Islet of Langerhans (tissue), 1 donor: ENCODE results near the gene MFSD11.
"Not testable (repeated sequence)": the region's sequence is repeated elsewhere in the genome, so short reads cannot be mapped to it uniquely, and the experiment has no call there.

Experiments
- FAIRE-seq: peaks from one replicate; lab custom pipeline; 2011; peaks lifted over from hg19 to GRCh38; lab: Jason Lieb, UNC

The MFSD11 gene

DNA sequence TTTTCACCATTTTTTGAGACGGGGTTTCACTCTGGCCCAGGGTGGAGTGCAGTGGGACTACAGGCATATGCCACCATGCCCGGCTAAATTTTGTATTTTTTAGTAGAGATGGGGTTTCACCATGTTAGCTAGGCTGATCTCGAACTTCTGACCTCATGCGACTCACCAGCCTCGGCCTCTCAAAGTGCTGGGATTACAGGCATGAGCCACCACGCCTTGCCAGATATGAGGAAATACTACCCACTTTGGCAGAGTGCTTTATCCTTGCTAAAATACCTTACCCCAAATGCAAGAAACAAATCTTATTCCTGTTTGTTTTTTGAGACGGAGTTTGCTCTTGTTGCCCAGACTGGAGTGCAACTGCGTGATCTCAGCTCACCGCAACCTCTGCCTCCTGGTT lies 67.4 kb downstream of the MFSD11 start:
- FAIRE-seq, result no peak

- not testable (repeated sequence) for FAIRE-seq
Observed at GRCh38 chr17:76806151-76806550, 68.2 kb downstream of the MFSD11 start.

DNA sequence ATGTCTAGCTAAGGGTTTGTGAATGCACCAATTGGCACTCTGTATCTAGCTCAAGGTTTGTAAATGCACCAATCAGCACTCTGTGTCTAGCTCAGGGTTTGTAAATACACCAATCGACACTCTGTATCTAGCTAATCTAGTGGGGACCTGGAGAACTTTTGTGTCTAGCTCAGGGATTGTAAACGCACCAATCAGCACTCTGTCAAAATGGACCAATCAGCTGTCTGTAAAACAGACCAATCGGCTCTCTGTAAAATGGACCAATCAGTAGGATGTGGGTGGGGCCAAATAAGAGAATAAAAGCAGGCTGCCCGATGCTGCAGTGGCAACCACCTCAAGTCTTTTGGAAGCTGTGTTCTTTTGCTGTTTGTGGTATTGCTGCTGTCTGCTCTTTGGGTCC lies 68.8 kb downstream of the MFSD11 start:
- not testable (repeated sequence) for FAIRE-seq

GRCh38 chr17:76808326-76808725 lies 70.4 kb downstream of the MFSD11 start:
- no peak for FAIRE-seq

DNA sequence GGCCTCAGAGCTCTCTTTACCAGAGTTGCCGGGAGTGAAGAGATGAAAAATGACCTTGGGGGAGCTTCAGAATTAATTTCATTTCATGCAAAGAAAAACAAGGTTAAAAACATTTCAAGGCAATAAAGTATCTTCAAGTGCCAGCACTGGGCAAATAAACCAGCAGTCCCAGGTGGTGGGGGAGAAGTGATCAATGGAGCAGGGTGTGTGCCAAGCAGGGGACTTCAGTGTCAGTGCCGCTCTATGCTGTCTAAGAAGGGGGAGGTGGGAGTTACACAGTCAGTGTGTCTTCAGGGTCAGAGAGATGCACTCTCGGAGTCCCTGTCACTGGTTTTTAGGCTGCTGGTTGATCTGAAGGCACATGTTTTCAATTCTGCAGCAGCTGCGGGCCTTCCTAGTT lies 73.0 kb downstream of the MFSD11 start:
- FAIRE-seq, result no peak

DNA sequence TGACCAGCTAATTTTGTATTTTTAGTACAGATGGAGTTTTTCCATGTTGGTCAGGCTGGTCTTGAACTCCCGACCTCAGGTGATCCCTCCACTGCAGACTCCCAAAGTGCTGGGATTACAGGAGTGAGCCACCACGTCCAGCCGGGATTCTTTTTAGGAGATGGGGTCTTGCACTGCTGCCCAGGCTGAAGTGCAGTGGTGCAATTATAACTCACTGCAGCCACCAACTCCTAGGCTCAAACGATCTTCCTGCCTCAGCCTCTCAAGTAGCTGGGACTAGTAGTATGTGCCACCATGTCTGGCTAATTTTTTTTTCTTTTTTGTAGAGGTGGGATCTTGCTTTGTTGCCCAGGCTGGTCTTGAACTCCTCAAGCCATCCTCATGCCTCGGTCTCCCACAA lies 73.9 kb downstream of the MFSD11 start:
- no peak for FAIRE-seq

DNA sequence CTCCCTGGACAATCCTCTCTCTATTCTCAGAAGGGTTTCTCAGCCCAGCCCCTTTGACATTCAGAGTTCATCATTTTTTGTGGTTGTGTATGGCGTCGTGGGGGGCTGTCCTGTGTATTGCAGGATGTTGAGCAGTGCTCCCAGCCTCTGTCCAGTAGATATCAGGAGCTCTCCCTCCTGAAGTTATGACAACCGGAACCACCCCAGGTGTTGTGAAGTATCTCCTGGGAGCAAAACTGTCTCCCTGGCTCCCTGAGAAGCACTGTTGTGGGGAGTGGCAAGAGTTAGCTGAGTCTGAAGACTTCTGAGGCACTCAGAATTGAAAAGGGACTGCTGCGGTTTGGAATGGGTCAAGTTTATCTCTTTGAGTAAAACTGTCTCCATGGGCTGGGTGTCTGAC lies 74.3 kb downstream of the MFSD11 start:
- no peak for FAIRE-seq

DNA sequence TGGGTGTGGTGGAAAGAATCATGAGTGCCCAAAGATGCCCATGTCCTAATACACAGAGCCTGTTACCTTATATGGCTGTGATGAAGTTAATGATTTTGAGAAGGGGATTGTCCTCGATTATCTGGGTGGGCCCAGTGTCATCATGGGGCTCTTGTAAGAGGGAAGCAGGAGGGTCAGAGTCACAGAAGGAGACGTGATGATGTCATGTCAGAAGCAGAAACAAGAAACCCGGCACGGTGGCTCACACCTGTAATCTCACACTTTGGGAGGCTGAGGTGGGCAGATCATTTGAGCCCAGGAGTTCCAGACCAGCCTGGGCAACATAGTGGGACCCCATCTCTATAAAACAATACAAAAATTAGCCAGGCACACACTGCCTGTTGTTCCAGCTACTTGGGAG lies 75.0 kb downstream of the MFSD11 start:
- no peak for FAIRE-seq

DNA sequence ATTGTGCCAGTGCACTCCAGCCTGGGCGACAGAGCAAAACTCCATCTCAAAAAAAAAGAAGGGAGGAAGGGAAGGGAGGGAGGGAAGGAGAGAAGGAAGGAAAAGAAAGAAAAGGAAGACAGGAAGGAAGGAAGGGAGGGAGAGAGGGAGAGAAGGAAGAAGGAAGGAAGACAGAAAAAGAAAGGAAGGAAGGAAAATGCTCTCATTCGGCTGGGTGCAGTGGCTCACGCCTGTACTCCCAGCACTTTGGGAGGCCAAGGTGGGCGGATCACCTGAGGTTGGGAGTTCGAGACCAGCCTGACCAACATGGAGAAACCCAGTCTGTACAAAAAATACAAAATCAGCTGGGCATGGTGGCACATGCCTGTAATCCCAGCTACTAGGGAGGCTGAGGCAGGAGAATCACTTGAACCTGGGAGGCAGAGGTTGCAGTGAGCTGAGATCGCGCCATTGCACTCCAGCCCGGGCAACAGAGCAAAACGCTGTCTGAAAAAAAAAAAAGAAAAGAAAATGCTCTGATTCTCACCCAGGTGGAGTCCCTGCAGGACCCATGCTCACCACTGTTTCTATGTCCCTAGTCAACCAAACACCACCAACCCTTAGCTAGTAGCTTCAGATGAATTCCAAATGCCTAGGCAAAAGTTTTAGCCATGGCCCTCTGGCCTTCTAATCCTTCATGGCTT lies 78.1 kb downstream of the MFSD11 start:
- not testable (repeated sequence) for FAIRE-seq

- no peak for FAIRE-seq
Observed at GRCh38 chr17:76816590-76817135, 78.7 kb downstream of the MFSD11 start.

GRCh38 chr17:76820039-76820438 lies 82.1 kb downstream of the MFSD11 start:
- no peak for FAIRE-seq

DNA sequence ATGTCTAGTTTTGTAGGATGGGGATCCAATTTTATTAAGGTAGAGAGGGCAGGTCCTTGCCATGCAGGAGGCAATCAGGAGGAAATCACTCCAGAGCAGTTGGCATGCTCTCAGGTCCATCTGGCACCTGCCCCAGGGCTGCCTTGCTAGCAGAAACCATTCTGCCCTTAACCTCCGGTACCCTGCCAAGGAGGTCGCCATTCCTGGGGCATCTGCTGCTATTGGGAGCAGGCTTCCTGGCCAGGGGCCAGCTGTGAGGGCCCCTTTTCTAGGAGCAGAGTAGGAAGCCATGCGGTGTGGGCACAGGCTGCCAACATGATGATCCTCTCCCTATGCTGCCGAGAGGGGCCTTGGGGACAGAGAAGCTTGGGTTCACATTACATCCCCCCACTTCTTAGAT lies 82.6 kb downstream of the MFSD11 start:
- FAIRE-seq, result no peak

GRCh38 chr17:76822184-76822778 lies 84.4 kb downstream of the MFSD11 start:
- no peak for FAIRE-seq

- FAIRE-seq, result no peak
Observed at GRCh38 chr17:76824093-76824492, 86.2 kb downstream of the MFSD11 start.

DNA sequence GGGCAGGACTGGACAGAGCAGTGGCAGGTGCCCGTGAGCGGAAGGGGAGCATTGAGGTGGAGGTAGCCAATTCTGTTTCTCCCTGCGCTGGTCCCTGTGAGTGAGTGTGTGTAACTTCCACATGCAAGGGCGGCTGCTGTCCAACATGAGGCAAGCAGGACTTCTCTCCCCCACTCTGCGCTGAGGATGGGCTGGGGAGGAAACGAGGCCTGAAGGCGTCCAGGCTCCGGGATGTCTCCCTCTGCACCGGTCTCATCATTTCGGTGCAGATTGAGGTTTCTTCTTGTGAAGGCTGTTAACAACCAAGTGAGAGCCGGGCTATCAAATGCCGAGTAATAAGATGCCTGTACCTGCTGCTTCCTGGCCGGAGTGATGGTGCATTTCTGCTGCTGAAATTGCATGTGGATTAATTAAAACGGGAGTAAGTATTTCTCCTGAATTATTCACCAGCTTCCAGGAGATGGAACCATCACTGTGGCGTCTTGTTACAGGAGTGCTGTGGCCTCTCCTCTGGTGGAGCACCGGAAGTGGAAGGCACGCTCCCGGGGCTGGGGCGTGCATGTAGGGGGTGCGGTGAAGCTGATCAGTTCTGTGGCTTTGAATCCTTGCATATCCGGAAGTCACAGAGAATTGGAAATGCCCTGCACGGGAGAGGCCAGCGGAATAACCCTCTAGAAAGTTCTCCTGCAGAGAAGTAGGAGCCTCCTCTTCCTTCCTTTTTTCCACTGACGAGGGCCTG lies 88.6 kb downstream of the MFSD11 start:
- no peak for FAIRE-seq

DNA sequence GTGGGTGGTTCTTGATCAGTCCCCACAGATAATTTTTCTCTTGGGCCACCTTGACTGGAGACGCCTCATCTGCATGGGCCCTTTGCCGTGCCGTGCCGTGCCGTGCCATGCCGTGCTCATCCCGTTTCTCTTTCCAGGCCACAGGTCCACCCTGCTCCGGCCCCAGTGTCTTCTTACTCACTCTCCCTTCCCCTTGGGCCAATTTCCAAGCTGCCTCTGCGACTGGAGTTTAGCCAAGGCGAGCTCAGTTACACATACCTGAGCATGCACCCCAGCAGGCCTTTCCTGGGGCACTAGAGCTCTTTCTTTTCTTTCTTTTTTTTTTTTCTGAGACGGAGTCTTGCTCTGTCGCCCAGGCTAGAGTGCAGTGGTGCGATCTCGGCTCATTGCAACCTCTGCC lies 89.8 kb downstream of the MFSD11 start:
- no peak for FAIRE-seq
